Measurements from ENCODE around the gene BTBD1. TPM values are rescaled to one million over a fixed set of nuclear protein-coding genes. Genes with fewer than 3 reads are reported as not detected.

The BTBD1 gene
- polyA plus RNA-seq, 1 of the 3 experiments (the other 2 are of a cell fraction): 34.4 TPM

- TF ChIP-seq TAF1 (IDR thresholded peaks at IDR 0.05; ENCODE audit: borderline replicate concordance, low read depth, low read length) (no peak; the same call in 1 of the 2 replicates), TCF12 (IDR thresholded peaks at IDR 0.05) (0 out of 2 replicates have a peak, but pooled peaks have one; percentile 17), GABPA (IDR thresholded peaks at IDR 0.05; ENCODE audit: low read depth) (peak; percentile 87), POLR2AphosphoS5 (IDR thresholded peaks at IDR 0.05; ENCODE audit: low read depth, low read length) (peak; percentile 80), JUND (IDR thresholded peaks at IDR 0.05) (no peak), TEAD4 (IDR thresholded peaks at IDR 0.05; ENCODE audit: borderline replicate concordance, insufficient read depth) (no peak), NRF1 (IDR thresholded peaks at IDR 0.05; ENCODE audit: low read depth, low read length) (no peak)
Measured at GRCh38 chr15:82985688-82986441, 81.2 kb downstream of the BTBD1 start, which contains the start of gene RAMAC (continued).

GRCh38 chr15:82980981-82981380 lies 86.1 kb downstream of the BTBD1 start:
- H2AFZ ChIP-seq (ENCODE audit: low read depth): no peak overlapping the region
- no peak for DNase-seq
- no peaks in the 10 kb centered on the region for H3K36me3 ChIP-seq (replicated peaks in 1 of 2; ENCODE audit: control insufficient read depth in 1 of 2, insufficient read depth in 2 of 2, low read length in 1 of 2)
- H3K27ac ChIP-seq (ENCODE audit: low read depth in 2 of 2, low read length in 1 of 2): no peak overlapping the region
- peaks cover 3 to 4% of the 10 kb centered on the region in 2 experiments; a peak in 2 of 4 replicates for H3K4me1 ChIP-seq (ENCODE audit: control insufficient read depth in 1 of 2, insufficient read depth in 2 of 2, low read depth in 1 of 2, low read length in 1 of 2)
- ChIA-PET POLR2A (no interaction called here), CTCF (no interaction called here)
- H4K20me1 ChIP-seq (ENCODE audit: insufficient read depth): no peaks in the 10 kb centered on the region
- no peaks in the 10 kb centered on the region for H3K9me3 ChIP-seq
- H3F3A ChIP-seq (replicated peaks; ENCODE audit: insufficient read depth): no peaks in the 10 kb centered on the region
- WGBS (ENCODE audit: low lambda C conversion rate): 67% methylated on average over 2 of the region's 2 CpGs
- no peaks in the 10 kb centered on the region for H3K9me2 ChIP-seq
- H3K9ac ChIP-seq: no peak overlapping the region
- TF ChIP-seq EP300 (IDR thresholded peaks at IDR 0.05; ENCODE audit: borderline replicate concordance in 1 of 2, low read depth in 1 of 2, low read length in 1 of 2): no peak
- no peak for TF ChIP-seq CHD2 (IDR thresholded peaks at IDR 0.05; ENCODE audit: low read length, partially characterized antibody)
- no peak for TF ChIP-seq GABPA (IDR thresholded peaks at IDR 0.05; ENCODE audit: low read depth)
- TF ChIP-seq RFX5 (IDR thresholded peaks at IDR 0.05; ENCODE audit: low read length): no peak
- no peak for TF ChIP-seq TEAD4 (IDR thresholded peaks at IDR 0.05; ENCODE audit: borderline replicate concordance, insufficient read depth)
- no peak for TF ChIP-seq JUND (IDR thresholded peaks at IDR 0.05)
- TF ChIP-seq GATA2 (CRISPR knock-in tag; IDR thresholded peaks at IDR 0.05): no peak
- TF ChIP-seq, protein P1, sequence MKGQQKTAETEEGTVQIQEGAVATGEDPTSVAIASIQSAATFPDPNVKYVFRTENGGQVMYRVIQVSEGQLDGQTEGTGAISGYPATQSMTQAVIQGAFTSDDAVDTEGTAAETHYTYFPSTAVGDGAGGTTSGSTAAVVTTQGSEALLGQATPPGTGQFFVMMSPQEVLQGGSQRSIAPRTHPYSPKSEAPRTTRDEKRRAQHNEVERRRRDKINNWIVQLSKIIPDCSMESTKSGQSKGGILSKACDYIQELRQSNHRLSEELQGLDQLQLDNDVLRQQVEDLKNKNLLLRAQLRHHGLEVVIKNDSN (IDR thresholded peaks at IDR 0.05; ENCODE audit: borderline replicate concordance, low read depth): no peak
- TF ChIP-seq FOXJ3 (CRISPR knock-in tag; IDR thresholded peaks at IDR 0.05): no peak
- TF ChIP-seq POLR2AphosphoS5 (IDR thresholded peaks at IDR 0.05; ENCODE audit: low read depth, low read length): no peak
- no peak for TF ChIP-seq ZBTB33 (IDR thresholded peaks at IDR 0.05; ENCODE audit: borderline replicate concordance, low read depth)
- TF ChIP-seq MEF2A (IDR thresholded peaks at IDR 0.05; ENCODE audit: borderline replicate concordance, low read depth): no peak
- no peak for TF ChIP-seq MXI1 (IDR thresholded peaks at IDR 0.05; ENCODE audit: low read depth, low read length)
- no peak for TF ChIP-seq FOSL2 (IDR thresholded peaks at IDR 0.05; ENCODE audit: borderline replicate concordance, low read depth)
- TF ChIP-seq NFIC (IDR thresholded peaks at IDR 0.05; ENCODE audit: borderline replicate concordance): no peak
- no peak for TF ChIP-seq SMC3 (IDR thresholded peaks at IDR 0.05; ENCODE audit: low read depth, low read length)
- TF ChIP-seq, protein P2, sequence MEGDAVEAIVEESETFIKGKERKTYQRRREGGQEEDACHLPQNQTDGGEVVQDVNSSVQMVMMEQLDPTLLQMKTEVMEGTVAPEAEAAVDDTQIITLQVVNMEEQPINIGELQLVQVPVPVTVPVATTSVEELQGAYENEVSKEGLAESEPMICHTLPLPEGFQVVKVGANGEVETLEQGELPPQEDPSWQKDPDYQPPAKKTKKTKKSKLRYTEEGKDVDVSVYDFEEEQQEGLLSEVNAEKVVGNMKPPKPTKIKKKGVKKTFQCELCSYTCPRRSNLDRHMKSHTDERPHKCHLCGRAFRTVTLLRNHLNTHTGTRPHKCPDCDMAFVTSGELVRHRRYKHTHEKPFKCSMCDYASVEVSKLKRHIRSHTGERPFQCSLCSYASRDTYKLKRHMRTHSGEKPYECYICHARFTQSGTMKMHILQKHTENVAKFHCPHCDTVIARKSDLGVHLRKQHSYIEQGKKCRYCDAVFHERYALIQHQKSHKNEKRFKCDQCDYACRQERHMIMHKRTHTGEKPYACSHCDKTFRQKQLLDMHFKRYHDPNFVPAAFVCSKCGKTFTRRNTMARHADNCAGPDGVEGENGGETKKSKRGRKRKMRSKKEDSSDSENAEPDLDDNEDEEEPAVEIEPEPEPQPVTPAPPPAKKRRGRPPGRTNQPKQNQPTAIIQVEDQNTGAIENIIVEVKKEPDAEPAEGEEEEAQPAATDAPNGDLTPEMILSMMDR (IDR thresholded peaks at IDR 0.05): no peak
- TF ChIP-seq TAF1 (IDR thresholded peaks at IDR 0.05; ENCODE audit: borderline replicate concordance, low read depth, low read length): no peak
- no peak for TF ChIP-seq FOXM1 (IDR thresholded peaks at IDR 0.05; ENCODE audit: low read depth)
- TF ChIP-seq PBX3 (IDR thresholded peaks at IDR 0.05): no peak
- no peaks in the 10 kb centered on the region for H3K27me3 ChIP-seq (ENCODE audit: insufficient read depth)
- no peak overlapping the region for H3K4me2 ChIP-seq
- no peaks in the 10 kb centered on the region for H3K79me2 ChIP-seq (ENCODE audit: insufficient read depth)
- H3K4me3 ChIP-seq (ENCODE audit: low read depth in 2 of 2, low read length in 1 of 2): no peak overlapping the region
